CD8-positive, alpha-beta memory T cell (primary cell): Measurements from ENCODE around the gene SNRK. TPM values are rescaled to one million over a fixed set of nuclear protein-coding genes. Genes with fewer than 3 reads are reported as not detected.

Experiments
- CTCF ChIA-PET: fragments of 350-600 bp; sonication (Branson Sonifier 250); formaldehyde crosslinking; loops from one replicate; lab custom pipeline; 2021; ENCODE audit warnings: antibody characterized with exemption; lab: Charles Lee
- POLR2A ChIA-PET: fragments of 350-600 bp; sonication (Branson Sonifier 250); formaldehyde crosslinking; loops from one replicate; lab custom pipeline; 2021; ENCODE audit warnings: antibody characterized with exemption; lab: Charles Lee
- DNase-seq, 5 donors: peaks; one replicate each; pipeline versions ENCODE4 v3.0.0 to v3.0.0-alpha.2; 2020 to 2022; ENCODE audit warnings: mixed read lengths in 1 of 5
- H3K27ac ChIP-seq: one replicate; pipeline ENCODE4 v1.7.0; 2013; ENCODE audit warnings: low read depth, mild to moderate bottlenecking, low read length, moderate library complexity
- H3K27me3 ChIP-seq: 2 replicates; pipeline ENCODE4 v1.7.0; 2013; ENCODE audit warnings: low read length, mild to moderate bottlenecking; ENCODE audit not compliant: insufficient read depth, poor library complexity, severe bottlenecking
- H3K36me3 ChIP-seq: 2 replicates; pipeline ENCODE4 v1.7.0; 2013; ENCODE audit warnings: mild to moderate bottlenecking, low read length, moderate library complexity; ENCODE audit not compliant: insufficient read depth
- H3K4me1 ChIP-seq: 2 replicates; pipeline ENCODE4 v1.7.0; 2013; ENCODE audit warnings: mild to moderate bottlenecking, low read length, moderate library complexity; ENCODE audit not compliant: insufficient read depth
- H3K4me3 ChIP-seq: 2 replicates; pipeline ENCODE4 v1.7.0; 2013; ENCODE audit warnings: mild to moderate bottlenecking, low read length
- H3K9me3 ChIP-seq: 2 replicates; pipeline ENCODE4 v1.7.0; 2013; ENCODE audit warnings: mild to moderate bottlenecking, low read length
- H3K27ac Mint-ChIP-seq, 8 donors: one replicate each; pipeline ENCODE4 v1.8.0; 2020 to 2021; ENCODE audit warnings: mixed read lengths in 8 of 8, mild to moderate bottlenecking in 6 of 8, inconsistent platforms in 3 of 8, moderate library complexity in 3 of 8
- H3K27me3 Mint-ChIP-seq, 2 donors: one replicate each; pipeline ENCODE4 v1.8.0; 2020 to 2021; ENCODE audit warnings: mixed read lengths in 2 of 2, mild to moderate bottlenecking in 1 of 2, moderate library complexity in 1 of 2
- H3K36me3 Mint-ChIP-seq, 3 donors: one replicate each; pipeline ENCODE4 v1.8.0; 2020 to 2021; ENCODE audit warnings: mixed read lengths in 3 of 3, inconsistent platforms in 1 of 3, mild to moderate bottlenecking in 1 of 3
- H3K4me1 Mint-ChIP-seq, 3 donors: one replicate each; pipeline ENCODE4 v1.8.0; 2020 to 2021; ENCODE audit warnings: mixed read lengths in 3 of 3, inconsistent platforms in 1 of 3, mild to moderate bottlenecking in 1 of 3
- H3K4me3 Mint-ChIP-seq, 7 donors: one replicate each; pipeline ENCODE4 v1.8.0; 2020 to 2021; ENCODE audit warnings: mixed read lengths in 7 of 7, mild to moderate bottlenecking in 6 of 7, moderate library complexity in 4 of 7, inconsistent platforms in 2 of 7
- H3K9me3 Mint-ChIP-seq, 5 donors: one replicate each; pipeline ENCODE4 v1.8.0; 2020 to 2022; ENCODE audit warnings: mixed read lengths in 5 of 5, mild to moderate bottlenecking in 3 of 5, moderate library complexity in 2 of 5, inconsistent platforms in 1 of 5
- polyA plus RNA-seq: library from polyadenylated mRNA; unstranded; fragments of 300-500 nt; fragmentation: Illumina TruSeq; gene quantifications from one replicate; pipeline ENCODE4 v1.2.3, GENCODE V29; 2021
- total RNA-seq, 2 experiments: library from RNA; stranded (reverse); gene quantifications; one replicate each; pipeline ENCODE4 v1.2.3, GENCODE V29; 2021

Gene SNRK
- total and polyA plus RNA-seq, 3 experiments from 2014 or later: 34.2 to 55.1 (median 35.9) TPM

- H3K27ac Mint-ChIP-seq: peak overlapping the region; percentile 90 to 99 (median 96)
- peaks cover 80 to 93% (median 89%) of the 10 kb centered on the region in 3 donors for H3K4me1 Mint-ChIP-seq
- ChIA-PET POLR2A (interaction anchor here (0.5 to 5.4 kb wide), 9 partner anchors 10 to 1035 kb away, joined by 3 to 29 read pairs (median 4); partner anchors contain the start of gene SNRK), CTCF (interaction anchor here (0.7 to 3.0 kb wide), 16 partner anchors 9 to 184 kb away, joined by 3 to 21 read pairs (median 4); partner anchors contain the start of gene SNRK)
- no peak for DNase-seq
- Histone ChIP-seq H3K36me3 (peaks cover 48% of the 10 kb centered on the region), H3K27ac (no peak overlapping the region), H3K4me1 (peaks cover 80% of the 10 kb centered on the region), H3K27me3 (no peaks in the 10 kb centered on the region), H3K4me3 (no peak overlapping the region), H3K9me3 (no peaks in the 10 kb centered on the region)
- peaks cover 42 to 87% (median 63%) of the 10 kb centered on the region in 3 donors for H3K36me3 Mint-ChIP-seq
- H3K27me3 Mint-ChIP-seq: peaks cover 0 to 2% of the 10 kb centered on the region in 2 donors
- peak overlapping the region; percentile 29 to 88 (median 59) for H3K4me3 Mint-ChIP-seq
- peaks cover 0 to 1% (median 0%) of the 10 kb centered on the region in 5 donors for H3K9me3 Mint-ChIP-seq
Observed at GRCh38 chr3:43345877-43346276, 59.5 kb downstream of the SNRK start.

- peaks cover 40% of the 10 kb centered on the region for H3K36me3 ChIP-seq
- Mint-ChIP-seq H3K4me3 (peak overlapping the region; percentile 18 to 87 (median 80)), H3K27ac (peak overlapping the region; percentile 91 to 99 (median 98)), H3K4me1 (peaks cover 84 to 97% (median 96%) of the 10 kb centered on the region in 3 donors), H3K36me3 (peaks cover 54 to 87% (median 75%) of the 10 kb centered on the region in 3 donors), H3K27me3 (peaks cover 0 to 2% of the 10 kb centered on the region in 2 donors), H3K9me3 (peaks cover 0 to 8% (median 5%) of the 10 kb centered on the region in 5 donors)
- no peaks in the 10 kb centered on the region for H3K27me3 ChIP-seq
- peaks cover 73% of the 10 kb centered on the region for H3K4me1 ChIP-seq
- POLR2A ChIA-PET: interaction anchor here (0.6 to 5.4 kb wide), 12 partner anchors 9 to 156 kb away, joined by 3 to 29 read pairs (median 3); partner anchors contain the start of gene SNRK
- peaks cover 6% of the 10 kb centered on the region for H3K9me3 ChIP-seq
- CTCF ChIA-PET: interaction anchor here (1.0 to 3.0 kb wide), 18 partner anchors 8 to 184 kb away, joined by 3 to 21 read pairs (median 4); partner anchors contain the start of gene SNRK
- H3K27ac ChIP-seq: peak overlapping the region; percentile 64
- peak; percentile 22 to 87 (median 76) for DNase-seq
- H3K4me3 ChIP-seq: peak overlapping the region; percentile 26
Observed at GRCh38 chr3:43346978-43347749, 60.8 kb downstream of the SNRK start.

- ChIA-PET CTCF (interaction anchor here (1.0 to 3.0 kb wide), 10 partner anchors 9 to 185 kb away, joined by 3 to 21 read pairs (median 6); partner anchors contain the start of gene SNRK), POLR2A (interaction anchor here (1.5 to 5.4 kb wide), 3 partner anchors 8 to 155 kb away, joined by 3 to 29 read pairs (median 9); partner anchors contain the start of gene SNRK)
- H3K4me3 Mint-ChIP-seq: peak overlapping the region; percentile 18 to 87 (median 80)
- H3K27me3 ChIP-seq: no peaks in the 10 kb centered on the region
- no peak for DNase-seq
- H3K4me3 ChIP-seq: peak overlapping the region; percentile 26
- H3K36me3 ChIP-seq: peaks cover 37% of the 10 kb centered on the region
- H3K9me3 Mint-ChIP-seq: peaks cover 0 to 14% (median 8%) of the 10 kb centered on the region in 5 donors
- peaks cover 51 to 86% (median 75%) of the 10 kb centered on the region in 3 donors for H3K36me3 Mint-ChIP-seq
- peak overlapping the region; percentile 64 for H3K27ac ChIP-seq
- H3K9me3 ChIP-seq: peaks cover 6% of the 10 kb centered on the region
- H3K4me1 Mint-ChIP-seq: peaks cover 78 to 96% (median 90%) of the 10 kb centered on the region in 3 donors
- peak overlapping the region; percentile 91 to 99 (median 98) for H3K27ac Mint-ChIP-seq
- peaks cover 67% of the 10 kb centered on the region for H3K4me1 ChIP-seq
- H3K27me3 Mint-ChIP-seq: peaks cover 0 to 2% of the 10 kb centered on the region in 2 donors
Observed at GRCh38 chr3:43347774-43348173, 61.4 kb downstream of the SNRK start.

GRCh38 chr3:43348350-43348749, 62.0 kb downstream of the SNRK start:
- Histone ChIP-seq H3K9me3 (peaks cover 6% of the 10 kb centered on the region), H3K4me3 (no peak overlapping the region), H3K27me3 (no peaks in the 10 kb centered on the region), H3K36me3 (peaks cover 35% of the 10 kb centered on the region), H3K4me1 (peaks cover 61% of the 10 kb centered on the region), H3K27ac (no peak overlapping the region)
- DNase-seq: no peak
- Mint-ChIP-seq H3K9me3 (peaks cover 0 to 19% (median 13%) of the 10 kb centered on the region in 5 donors), H3K27ac (peak overlapping the region; percentile 55 to 99 (median 90)), H3K4me1 (peaks cover 72 to 90% (median 84%) of the 10 kb centered on the region in 3 donors), H3K36me3 (peaks cover 51 to 85% (median 74%) of the 10 kb centered on the region in 3 donors), H3K4me3 (peak overlapping the region in 6 of 7 donors; percentile 19 to 75 (median 62)), H3K27me3 (peaks cover 0 to 2% of the 10 kb centered on the region in 2 donors)
- CTCF ChIA-PET: interaction anchor here (1.0 to 3.0 kb wide), 4 partner anchors 26 to 130 kb away, joined by 3 to 21 read pairs (median 6); no protein-coding TSS in a partner anchor
- POLR2A ChIA-PET: interaction anchor here (5.4 kb wide), 1 partner anchor 62 kb away, joined by 29 read pairs; the partner anchor contains the start of gene SNRK

- H3K4me1 ChIP-seq: peaks cover 54% of the 10 kb centered on the region
- no peak for DNase-seq
- peaks cover 0 to 2% of the 10 kb centered on the region in 2 donors for H3K27me3 Mint-ChIP-seq
- H3K4me3 Mint-ChIP-seq: peak overlapping the region; percentile 19 to 75 (median 53)
- ChIA-PET CTCF (interaction anchor here (1.0 to 1.9 kb wide), 2 partner anchors 25 to 29 kb away, joined by 3 to 8 read pairs; no protein-coding TSS in a partner anchor), POLR2A (interaction anchor here (5.4 kb wide), 1 partner anchor 62 kb away, joined by 29 read pairs; the partner anchor contains the start of gene SNRK)
- H3K27ac ChIP-seq: no peak overlapping the region
- no peaks in the 10 kb centered on the region for H3K27me3 ChIP-seq
- H3K9me3 Mint-ChIP-seq: peaks cover 3 to 26% (median 20%) of the 10 kb centered on the region in 5 donors
- H3K36me3 ChIP-seq: peaks cover 28% of the 10 kb centered on the region
- H3K4me3 ChIP-seq: no peak overlapping the region
- peak overlapping the region; percentile 50 to 99 (median 90) for H3K27ac Mint-ChIP-seq
- H3K36me3 Mint-ChIP-seq: peaks cover 51 to 85% (median 74%) of the 10 kb centered on the region in 3 donors
- H3K4me1 Mint-ChIP-seq: peaks cover 67 to 83% (median 80%) of the 10 kb centered on the region in 3 donors
- peaks cover 12% of the 10 kb centered on the region for H3K9me3 ChIP-seq
Observed at GRCh38 chr3:43348852-43349574, 62.7 kb downstream of the SNRK start.

GRCh38 chr3:43349716-43350115, 63.4 kb downstream of the SNRK start:
- Histone ChIP-seq H3K9me3 (peaks cover 17% of the 10 kb centered on the region), H3K4me1 (peaks cover 47% of the 10 kb centered on the region), H3K36me3 (peaks cover 28% of the 10 kb centered on the region), H3K27ac (no peak overlapping the region), H3K4me3 (no peak overlapping the region), H3K27me3 (no peaks in the 10 kb centered on the region)
- POLR2A ChIA-PET: no interaction called here
- H3K27me3 Mint-ChIP-seq: peaks cover 0 to 2% of the 10 kb centered on the region in 2 donors
- H3K9me3 Mint-ChIP-seq: peaks cover 7 to 33% (median 27%) of the 10 kb centered on the region in 5 donors
- no peak for DNase-seq
- peaks cover 64 to 78% (median 76%) of the 10 kb centered on the region in 3 donors for H3K4me1 Mint-ChIP-seq
- peaks cover 56 to 86% (median 76%) of the 10 kb centered on the region in 3 donors for H3K36me3 Mint-ChIP-seq
- CTCF ChIA-PET: interaction anchor here (1.0 kb wide), 1 partner anchor 187 kb away, joined by 3 read pairs; no protein-coding TSS in a partner anchor
- no peak overlapping the region for H3K4me3 Mint-ChIP-seq
- H3K27ac Mint-ChIP-seq: peak overlapping the region in 7 of 8 donors; percentile 47 to 96 (median 86)

- Histone ChIP-seq H3K4me1 (peaks cover 10% of the 10 kb centered on the region), H3K27me3 (no peaks in the 10 kb centered on the region), H3K36me3 (peaks cover 17% of the 10 kb centered on the region), H3K4me3 (no peak overlapping the region), H3K27ac (no peak overlapping the region), H3K9me3 (peaks cover 21% of the 10 kb centered on the region)
- Mint-ChIP-seq H3K27me3 (no peaks in the 10 kb centered on the region), H3K9me3 (peaks cover 26 to 58% (median 56%) of the 10 kb centered on the region in 5 donors), H3K4me1 (peaks cover 31 to 44% (median 42%) of the 10 kb centered on the region in 3 donors), H3K36me3 (peaks cover 55 to 86% (median 69%) of the 10 kb centered on the region in 3 donors), H3K27ac (no peak overlapping the region), H3K4me3 (no peak overlapping the region)
- POLR2A ChIA-PET: no interaction called here
- CTCF ChIA-PET: no interaction called here
- DNase-seq: no peak
Observed at GRCh38 chr3:43353393-43353792, 67.1 kb downstream of the SNRK start.
